Mammary epithelial cell (primary cell): ENCODE data around the gene AP2S1.

Experiments used
- CTCF ChIP-seq, 2 donors: IDR thresholded peaks in 1 of 2; conservative IDR thresholded peaks in 1 of 2; 2 replicates each; pipeline ENCODE4 v1.5.1; 2011 to 2012; ENCODE audit warnings: inconsistent platforms in 2 of 2, low read length in 2 of 2, mild to moderate bottlenecking in 2 of 2, control low read depth in 1 of 2, low read depth in 1 of 2; ENCODE audit not compliant: insufficient read depth in 1 of 2; ENCODE audit errors: extremely low read depth in 1 of 2
- EZH2 ChIP-seq: IDR thresholded peaks from 2 replicates; pipeline ENCODE4 v1.6.1; 2012; ENCODE audit warnings: low read length, inconsistent platforms, borderline replicate concordance

- TF ChIP-seq CTCF (conservative IDR thresholded peaks at IDR 0.05 in 1 of 2, IDR thresholded peaks at IDR 0.05 in 1 of 2; ENCODE audit: extremely low read depth in 1 of 2, insufficient read depth in 1 of 2, low read depth in 1 of 2, low read length in 2 of 2) (no peak), EZH2 (no peak)
Measured at GRCh38 chr19:46860125-46860845, 9.6 kb upstream of the AP2S1 start.
